NCI-H187 (cell line): ENCODE data around the gene TBC1D22A.
A peak's percentile ranks its signal among the peaks of the same experiment; 100 is the strongest.

Source experiments
- DNase-seq, 2 experiments: peaks; one replicate each; lab custom pipeline; 2025; lab: John Stamatoyannopoulos, UW

Gene TBC1D22A

DNA sequence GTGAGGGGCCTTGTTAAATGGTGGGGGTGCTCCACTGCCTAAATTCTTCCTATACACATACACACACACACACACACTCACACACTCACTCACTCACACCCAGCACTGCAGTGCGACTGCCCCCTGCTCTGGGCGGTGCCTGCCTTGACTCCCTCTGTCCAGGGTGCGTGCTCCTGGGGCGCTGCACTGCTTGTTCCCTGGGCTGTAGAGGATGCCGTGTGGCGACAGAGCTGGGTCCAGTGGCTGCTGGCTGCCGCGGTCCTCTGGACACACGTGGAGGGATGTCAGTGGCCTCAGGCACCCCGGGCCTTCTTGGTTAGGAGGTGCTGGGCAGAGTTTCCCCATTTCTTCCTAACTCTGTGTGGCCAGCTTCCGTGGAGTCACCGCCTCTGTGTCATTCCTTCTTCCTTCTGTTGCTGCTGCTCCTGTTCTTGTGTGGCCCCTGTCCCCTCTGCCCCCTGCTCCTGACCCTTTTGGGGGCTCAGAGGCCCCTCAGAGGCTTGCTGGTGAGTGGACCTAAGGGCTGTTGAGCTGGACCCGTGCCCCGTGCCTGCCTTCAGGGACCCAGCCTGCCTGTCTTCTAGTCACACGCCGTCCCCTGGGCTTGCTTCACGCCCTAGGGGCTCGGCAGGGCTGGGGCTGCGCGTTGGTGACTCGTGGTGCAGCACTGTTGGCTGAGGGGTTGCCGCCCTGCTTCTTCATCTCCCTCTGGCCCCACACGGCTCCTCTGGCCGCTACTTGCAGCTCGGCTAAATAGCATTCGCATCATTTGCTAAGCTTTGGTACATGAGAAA is 147.0 kb downstream of the TBC1D22A start:
- DNase-seq, result no peak

DNA sequence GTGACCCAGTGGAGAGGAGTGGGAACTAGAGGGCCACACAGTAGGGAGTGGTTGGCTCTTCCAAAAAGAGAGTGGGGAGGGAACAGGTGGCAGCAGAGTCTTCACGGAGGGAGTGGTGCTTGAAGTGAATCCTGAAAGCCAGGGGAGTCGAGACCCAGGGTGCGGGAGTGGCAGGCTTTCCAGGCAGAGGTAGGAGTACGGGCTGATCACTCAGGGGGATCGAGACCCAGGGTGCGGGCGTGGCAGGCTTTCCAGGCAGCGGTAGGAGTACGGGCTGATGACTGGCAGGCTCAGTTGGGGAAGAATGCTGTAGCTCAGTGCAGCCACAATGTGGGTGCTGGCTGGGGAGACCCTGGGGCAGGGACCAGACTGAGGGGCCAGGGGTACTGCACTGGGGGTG is 148.2 kb downstream of the TBC1D22A start:
- no peak for DNase-seq

DNA sequence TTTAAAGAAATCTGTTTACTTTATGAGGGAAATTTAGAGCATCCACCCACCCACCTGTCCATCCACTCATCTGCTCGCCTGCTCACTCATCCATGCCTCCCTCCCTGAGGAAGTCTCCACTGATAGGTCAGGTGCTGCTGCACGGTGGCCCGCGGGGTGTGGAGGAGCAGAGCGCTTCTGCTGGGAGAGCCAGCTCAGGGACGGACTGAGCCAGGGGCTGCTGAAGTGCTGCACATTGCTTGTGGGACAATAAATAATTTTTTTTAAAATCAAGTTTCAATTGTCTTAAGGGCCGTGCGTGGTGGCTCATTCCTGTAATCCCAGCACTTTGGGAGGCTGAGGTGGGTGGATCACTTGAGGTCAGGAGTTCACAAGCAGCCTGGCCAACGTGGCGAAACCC is 148.9 kb downstream of the TBC1D22A start:
- DNase-seq, result no peak

DNA sequence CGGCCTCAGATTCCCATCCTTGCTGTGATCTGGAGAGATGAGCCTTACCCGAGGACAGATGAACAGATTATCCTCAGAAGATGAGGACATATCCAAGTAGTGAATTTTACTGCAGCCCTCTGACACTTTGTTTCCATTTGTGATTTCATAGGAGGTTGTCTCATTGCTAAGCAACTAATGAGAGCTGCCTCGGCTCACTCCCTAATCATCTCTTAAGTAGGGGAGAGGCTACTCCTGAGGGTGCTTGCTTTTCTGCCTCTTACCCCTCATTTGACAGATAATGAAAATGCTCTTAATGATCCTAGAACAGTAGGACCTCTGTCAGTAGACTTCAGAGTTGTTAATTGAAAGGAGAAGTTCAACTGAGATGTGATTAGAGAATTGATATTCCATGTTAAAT is 150.9 kb downstream of the TBC1D22A start:
- no peak for DNase-seq

DNA sequence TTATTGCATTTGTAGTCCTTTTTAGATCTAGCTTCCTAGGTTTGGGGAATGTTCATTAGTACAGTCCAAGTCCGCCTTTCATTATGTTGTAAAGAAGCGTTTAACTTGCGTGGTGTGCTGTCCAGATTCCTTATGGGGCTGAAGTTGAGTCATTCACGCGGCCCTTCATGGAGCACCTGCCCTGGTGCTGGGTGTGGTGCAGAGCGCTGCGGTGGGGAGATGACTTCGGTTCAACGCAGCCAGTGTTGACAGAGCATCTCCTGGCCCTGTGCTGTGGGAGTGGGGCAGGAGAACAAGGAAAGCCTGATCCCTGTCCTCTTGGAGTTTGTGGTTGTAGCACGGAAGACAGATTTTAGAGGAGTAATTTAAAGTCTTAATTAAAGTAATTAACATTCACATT is 152.0 kb downstream of the TBC1D22A start:
- DNase-seq, result no peak

DNA sequence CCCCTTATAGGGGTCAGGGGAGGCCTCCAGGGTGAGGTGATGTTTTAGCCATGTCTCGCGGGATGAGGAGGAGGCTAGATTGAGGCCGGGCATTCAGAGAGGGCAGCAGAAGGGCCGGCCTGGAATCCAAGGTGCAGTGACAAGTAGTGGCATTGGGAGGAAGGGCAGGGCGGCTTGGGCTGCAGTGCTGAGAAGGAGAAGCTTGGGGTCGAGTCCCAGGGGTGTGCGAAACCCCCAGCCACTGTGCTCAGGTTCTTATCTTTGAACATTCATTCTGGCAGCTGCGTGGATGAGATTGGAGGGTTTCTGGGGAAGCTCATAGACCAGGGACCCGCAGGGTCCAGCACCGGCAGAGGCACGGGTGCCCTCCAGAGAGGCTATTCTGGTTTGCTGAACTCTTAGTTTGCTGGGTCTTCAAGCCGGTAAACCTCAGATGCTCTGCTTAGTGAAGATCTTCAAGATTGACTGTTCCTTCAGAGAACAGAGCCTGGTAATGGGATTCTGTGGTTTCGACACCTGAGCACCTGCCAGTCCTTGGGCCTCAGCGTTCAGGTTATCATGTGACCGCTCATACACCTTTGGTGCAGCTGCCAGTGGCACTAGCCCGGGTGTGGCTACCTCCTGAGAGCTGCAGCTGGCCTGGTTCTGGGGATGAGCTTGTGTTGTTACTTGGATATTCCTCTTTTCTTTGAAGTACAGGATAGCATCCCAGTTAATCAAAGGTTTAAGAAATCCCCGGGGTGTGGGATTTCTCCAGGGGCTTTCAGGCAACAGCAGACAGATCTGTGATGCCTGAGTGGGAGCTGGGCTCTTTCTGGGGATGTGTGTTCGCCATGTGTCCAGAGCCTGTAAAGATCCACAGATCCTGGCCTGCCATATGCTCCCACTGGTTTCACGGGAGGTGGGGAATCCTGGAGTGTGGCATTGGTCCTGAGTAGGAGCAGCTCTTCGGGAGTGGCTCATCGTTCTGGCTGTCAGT is 152.8 kb downstream of the TBC1D22A start:
- DNase-seq, result peak in 1 of 2 experiments; percentile 48

DNA sequence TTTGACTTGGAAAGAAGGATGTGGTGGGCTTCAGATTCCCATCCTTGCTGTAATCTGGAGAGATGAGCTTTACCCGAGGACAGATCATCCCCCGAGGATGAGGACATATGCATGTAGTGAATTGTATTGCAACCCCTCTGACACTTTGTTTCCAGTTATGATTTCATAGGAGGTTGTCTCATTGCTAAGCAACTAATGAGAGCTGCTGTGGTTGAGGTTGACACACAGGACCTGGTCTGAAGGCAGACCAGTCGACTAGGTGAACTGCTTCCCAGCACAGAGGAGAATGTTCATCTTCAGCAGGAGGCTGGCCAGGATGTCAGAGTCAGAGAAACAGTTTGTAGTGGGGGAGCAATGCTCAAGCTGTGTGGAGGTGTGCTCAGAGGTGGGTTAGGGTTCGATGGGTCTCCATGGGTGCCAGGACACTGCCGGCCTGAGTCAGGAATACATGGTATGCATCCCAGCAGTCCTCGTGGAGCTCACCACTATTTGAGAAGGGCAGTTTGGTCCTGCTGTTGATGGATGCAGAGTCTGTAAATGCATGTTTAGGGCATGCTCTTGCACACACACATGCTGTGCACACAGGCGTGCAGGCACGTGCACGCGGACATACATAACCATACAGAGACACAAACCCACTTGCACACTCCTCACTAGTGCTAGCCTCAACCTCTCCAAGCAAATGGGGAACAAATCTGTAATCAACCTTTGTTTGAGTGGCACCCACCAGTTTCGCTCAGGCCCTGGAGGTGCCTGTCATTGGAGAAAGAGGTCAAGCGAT is 153.7 kb downstream of the TBC1D22A start:
- DNase-seq, result no peak

DNA sequence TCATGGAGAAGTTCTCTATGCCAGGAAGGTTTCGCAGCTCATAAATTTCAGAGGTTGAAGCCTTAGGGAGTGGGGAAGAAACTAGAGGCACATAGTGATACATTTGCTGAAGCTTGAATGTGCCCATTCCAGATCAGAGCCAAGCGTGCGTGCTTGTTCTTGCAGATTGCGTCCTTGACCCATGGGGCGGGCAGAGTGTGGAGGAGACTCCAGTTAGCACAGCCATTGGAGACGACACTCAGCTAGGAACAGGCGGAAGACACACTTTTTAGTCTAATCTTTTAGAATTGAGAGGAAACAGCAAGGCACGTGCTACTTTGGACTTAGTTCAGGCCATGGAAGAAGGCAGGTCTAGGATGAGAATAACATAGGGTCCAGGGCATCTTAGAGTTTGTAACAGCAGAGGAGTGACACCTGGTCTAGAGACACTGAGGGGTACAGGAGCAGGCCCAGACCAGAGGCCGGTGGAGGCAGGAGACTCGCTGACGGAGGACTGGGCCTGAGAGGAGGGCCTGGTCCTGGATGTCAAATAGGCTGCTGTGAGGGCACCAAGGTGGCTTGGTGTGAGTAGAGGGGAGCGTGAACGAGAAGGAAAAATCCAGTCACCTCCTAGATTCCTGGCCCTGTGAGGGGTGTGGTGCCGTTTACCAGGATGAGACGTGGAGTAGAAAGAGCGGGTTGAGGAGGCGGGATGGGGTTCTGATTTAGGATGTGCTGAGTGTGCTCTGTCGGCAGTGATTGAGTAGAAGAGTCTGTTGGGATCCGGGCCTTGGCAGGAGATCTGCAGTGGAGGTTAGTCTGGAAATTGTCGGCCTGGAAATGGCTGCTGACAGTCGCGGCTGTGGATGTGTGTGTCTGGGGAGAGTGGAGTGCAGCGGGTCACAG is 154.7 kb downstream of the TBC1D22A start:
- no peak for DNase-seq

DNA sequence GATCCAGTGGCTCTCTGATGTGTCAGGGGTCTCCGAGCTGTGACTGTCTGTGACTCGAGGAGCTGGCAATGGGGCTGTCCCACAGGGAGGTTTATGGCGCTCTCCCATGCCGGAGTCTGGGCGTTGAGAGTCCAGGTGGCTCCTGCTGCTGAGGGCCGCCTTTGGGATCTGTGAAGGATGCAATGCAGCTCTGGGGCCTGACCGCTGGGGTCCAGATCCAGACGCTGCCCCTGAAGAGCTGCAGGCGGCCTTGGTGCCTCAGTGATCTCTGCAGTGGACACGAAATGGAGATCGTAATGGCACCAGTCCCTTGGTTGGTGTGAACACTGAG is 155.3 kb downstream of the TBC1D22A start:
- DNase-seq, result no peak

DNA sequence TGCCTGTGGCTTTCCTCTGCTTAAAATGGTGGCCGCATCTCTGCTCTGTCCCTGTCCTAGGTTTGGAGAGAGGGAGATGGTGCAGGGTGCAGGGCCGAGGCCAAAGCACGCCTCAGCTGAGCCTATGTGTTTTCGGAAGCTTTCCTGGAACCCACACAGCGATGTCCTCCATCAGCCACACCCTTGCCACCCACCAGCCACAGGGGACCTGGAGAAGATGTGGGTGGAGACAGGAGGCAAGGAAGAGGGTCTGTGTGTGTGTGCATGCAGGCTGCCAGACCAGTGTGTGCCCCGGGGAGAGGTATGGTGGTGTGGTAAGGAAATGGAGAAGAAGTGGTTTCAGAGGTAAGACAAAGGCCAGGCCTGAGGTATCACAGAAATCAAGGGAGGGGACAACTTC is 155.7 kb downstream of the TBC1D22A start:
- no peak for DNase-seq

DNA sequence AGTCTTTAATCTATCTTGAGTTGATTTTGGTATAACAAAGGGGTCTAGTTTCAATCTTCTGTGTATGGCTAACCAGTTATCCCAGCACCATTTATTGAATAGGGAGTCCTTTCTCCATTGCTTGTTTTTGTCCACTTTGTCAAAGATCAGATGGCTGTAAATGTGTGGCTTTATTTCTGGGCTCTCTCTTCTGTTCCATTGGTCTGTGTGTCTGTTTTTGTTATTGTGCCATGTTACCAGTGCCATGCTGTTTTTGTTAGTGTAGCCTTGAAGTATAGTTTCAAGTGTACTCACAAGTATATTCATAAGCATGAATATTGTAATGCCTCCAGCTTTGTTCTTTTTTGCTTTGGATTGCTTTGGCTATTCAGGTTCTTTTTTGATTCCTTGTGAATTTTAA is 159.6 kb downstream of the TBC1D22A start:
- no peak for DNase-seq

DNA sequence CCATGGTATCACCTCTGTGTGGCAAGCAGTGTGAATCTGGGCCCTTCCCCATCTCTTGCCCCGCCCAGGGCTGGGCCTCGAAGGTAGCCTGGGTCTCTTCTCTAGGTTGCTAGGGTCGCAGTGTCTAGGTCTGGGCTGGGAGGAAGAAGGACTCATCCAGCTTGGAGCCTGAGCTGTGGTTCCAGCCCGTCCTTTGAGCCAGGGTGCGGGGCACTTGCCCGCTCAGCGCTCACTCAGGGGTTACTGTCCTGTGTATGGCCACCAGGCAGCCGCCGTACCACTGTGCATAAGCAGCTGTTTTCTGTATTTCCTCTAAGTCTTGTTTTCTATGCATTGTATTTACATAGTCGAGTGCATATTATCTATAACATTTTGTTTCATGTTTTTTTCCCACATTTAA is 160.9 kb downstream of the TBC1D22A start:
- no peak for DNase-seq

DNA sequence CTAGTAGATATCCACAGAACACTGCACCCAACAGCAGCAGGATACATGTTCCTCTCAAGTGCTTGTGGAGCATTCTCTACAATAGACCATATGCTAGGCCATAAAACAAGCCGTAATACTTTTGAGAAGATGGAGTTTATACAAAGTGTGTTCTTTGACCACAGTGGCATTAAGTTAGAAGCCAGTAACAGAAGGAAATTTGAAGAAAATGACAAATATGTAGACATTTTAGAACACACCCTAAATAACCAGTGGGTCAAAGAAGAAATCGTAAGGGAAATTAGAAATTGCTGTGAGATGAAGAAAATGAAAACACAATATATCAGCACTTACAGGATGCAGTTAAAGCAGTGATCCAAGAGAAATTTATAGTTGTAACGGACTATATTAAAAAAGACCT is 163.4 kb downstream of the TBC1D22A start:
- DNase-seq, result no peak

DNA sequence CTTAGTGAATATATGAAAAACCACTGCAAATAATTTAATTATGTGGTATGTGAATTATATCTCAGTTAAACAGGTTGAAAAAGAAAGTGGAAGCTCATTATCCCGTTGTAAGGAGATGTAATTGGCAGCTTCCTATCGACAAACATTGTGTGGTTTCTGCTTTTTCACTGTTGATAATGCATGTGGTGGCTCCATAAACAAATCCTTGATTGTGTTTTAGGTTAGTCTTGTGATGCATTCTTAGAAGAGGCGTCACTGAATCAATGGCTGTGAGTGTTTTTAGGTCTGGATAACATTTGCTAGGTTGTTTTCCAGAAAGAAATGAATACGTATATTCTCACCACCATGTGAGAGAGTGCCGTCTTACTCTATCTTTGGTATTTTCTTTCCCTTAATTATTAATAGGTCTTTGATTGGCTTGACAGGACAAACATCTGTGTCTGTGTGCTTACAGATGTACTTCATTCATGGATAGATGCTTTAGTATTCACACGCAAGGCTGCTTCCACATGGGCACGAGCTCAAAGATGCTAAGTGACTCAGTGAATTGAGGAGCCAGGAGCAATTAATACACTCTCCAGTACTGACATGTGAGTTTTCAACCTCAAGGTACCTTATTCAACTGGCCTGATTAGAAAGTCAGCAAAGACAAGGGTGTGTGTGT is 166.7 kb downstream of the TBC1D22A start:
- DNase-seq, result no peak

DNA sequence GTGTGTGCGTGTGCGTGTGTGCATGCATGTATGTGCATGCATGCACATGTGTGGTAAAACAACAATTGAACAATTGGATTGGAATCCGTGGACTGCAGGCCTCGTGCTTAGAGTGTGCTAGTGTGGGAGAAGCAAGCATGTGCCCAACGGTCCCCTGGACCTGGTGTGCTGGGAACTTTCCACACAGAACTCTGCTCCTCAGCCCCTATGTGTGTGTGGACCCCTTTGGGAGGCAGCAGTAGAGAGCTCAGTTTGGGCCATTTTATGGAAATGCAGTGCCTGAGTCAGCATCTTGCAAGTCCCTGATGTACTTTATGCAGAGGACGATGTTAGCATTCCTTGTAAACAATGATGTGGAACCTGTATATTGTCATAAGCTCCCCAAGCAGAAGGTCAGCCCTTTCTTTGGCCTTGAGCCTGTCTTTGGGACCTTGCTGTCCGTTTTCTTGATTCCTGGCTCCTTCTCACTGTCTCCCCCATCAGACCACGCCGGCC is 167.3 kb downstream of the TBC1D22A start:
- no peak for DNase-seq

DNA sequence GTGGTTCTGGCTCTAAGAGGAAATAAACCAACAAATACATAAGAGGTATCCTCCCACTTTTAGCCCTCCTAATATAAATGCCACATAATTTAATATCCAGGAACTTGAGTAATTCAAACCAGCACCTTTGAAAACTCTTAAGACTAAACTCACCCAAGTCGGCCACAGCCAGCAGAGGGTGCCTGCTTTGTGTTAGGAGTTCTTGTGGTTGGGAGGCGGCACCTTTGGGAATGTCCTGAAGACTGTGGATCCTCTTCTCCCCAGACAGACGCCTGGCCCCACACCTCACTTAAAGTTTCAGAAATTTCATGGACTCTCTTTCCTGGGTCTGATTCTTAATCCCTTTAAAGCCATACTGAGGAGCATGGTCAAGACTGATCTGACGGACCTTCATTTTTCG is 169.0 kb downstream of the TBC1D22A start:
- DNase-seq, result no peak

DNA sequence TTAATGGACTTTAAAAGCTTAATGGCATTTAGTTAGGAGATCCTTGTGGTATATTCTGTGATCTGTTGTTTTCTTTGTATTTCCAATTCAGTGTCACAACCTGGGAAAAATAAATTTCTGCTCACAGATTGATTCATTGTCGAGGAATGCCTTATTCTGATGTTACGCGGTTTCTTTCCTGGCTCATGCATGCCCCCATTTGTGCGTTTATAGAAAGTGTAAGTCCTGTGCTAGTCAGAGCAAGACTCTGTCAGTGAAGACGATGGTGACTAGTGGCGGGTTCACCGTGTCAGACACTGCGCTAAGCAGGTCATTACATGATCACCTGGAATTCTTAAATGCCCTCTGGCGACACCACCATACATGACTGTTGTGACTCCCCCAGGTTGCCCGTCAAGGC is 169.4 kb downstream of the TBC1D22A start:
- no peak for DNase-seq

DNA sequence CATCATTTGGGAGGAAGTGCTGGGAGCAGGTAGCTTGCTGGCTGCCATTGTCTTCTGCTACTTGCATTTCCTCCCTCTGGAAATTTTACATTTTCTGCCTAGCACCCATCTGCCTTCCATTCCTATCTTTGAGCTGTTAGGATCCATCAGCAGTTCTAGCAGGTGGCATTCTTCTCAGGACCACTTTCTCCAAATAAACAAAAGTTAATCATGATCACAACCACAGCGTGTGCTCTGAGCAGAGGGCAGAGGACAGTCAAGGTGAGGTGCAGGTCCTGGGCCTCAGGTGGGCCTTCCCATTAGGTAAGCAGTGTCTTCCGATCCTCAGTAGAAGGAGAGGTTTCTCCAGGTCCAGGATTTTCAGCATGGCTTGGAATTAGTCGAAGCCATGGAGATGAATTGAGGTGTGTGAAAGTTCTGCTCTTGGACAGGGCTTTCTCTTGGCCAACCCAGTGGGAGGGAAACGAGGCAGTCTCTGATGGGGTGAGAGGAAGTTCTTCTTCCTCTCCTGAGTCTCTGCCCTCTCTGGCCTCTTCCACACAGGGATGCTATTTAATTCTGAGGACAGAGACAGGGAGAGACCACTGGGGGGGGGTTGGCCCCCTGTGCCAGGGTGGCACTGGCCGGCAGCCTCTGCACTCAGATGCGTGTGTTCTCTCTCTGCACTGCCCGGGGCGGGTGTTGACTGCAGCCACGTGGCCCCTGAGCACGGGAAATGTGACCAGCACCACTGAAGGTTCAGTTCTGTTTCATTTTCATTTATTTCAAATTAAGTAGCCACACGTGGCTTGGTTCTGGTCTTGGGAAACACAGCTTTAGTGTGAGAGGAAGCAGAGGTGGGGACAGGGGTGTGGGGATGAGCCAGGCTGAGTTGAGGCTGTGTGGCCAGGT is 170.8 kb downstream of the TBC1D22A start:
- no peak for DNase-seq

DNA sequence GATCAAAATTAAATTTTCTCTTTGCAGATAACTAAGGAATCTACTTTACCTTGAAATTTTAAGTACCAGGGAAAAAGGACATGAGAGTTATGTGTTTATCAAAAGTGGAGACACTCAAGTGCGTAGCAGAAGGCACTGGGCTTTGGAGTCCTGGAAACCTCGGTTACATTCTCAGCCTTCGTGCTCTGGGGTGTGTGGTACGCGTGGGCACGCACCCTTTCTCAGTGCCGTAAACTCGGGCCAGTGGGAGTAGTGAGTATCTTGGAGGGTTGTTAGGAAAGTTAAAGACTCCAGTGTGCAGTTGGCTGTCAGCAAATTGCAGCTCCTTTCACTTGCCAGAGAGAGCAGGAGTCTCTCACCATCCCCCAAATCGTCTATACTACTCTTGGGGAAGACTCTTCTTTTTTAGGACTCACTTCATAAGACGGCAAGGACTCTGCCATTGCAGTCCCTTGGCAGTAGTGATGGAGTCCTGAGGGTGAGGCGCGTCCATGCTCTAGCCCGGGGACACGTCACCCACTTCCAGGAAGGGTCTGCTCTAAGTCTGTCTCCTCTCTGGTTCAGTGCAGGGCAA is 171.8 kb downstream of the TBC1D22A start:
- no peak for DNase-seq
